Ectodermal cell (in vitro differentiated cells): ENCODE data around the gene AHSG.

ENCODE experiments used
- H3K27ac ChIP-seq: 2 replicates; pipeline ENCODE4 v1.7.0; 2013; ENCODE audit warnings: mild to moderate bottlenecking, low read depth, low read length; ENCODE audit not compliant: insufficient read depth, poor library complexity, severe bottlenecking
- H3K27me3 ChIP-seq: 2 replicates; pipeline ENCODE4 v1.7.0; 2013; ENCODE audit warnings: mild to moderate bottlenecking, low read length; ENCODE audit not compliant: insufficient read depth, control insufficient read depth, poor library complexity, severe bottlenecking
- H3K36me3 ChIP-seq: one replicate; pipeline ENCODE4 v1.7.0; 2013; ENCODE audit warnings: low read length; ENCODE audit not compliant: control insufficient read depth, insufficient read depth
- H3K4me1 ChIP-seq: one replicate; pipeline ENCODE4 v1.7.0; 2013; ENCODE audit warnings: low read length; ENCODE audit not compliant: control insufficient read depth, insufficient read depth
- H3K4me3 ChIP-seq: 2 replicates; pipeline ENCODE4 v1.7.0; 2013; ENCODE audit warnings: low read depth, low read length, control low read depth; ENCODE audit not compliant: insufficient read depth
- H3K9me3 ChIP-seq: 2 replicates; pipeline ENCODE4 v1.7.0; 2013; ENCODE audit warnings: mild to moderate bottlenecking, low read length, moderate library complexity; ENCODE audit not compliant: control insufficient read depth
- WGBS, 2 experiments: methylation state at CpG; one replicate each; pipeline ENCODE4 v1.1.7; 2013; ENCODE audit warnings: missing lambda C conversion rate in 2 of 2; 5-methylcytosine and 5-hydroxymethylcytosine counted together

AHSG gene

GRCh38 chr3:186605078-186605477 lies 7.8 kb upstream of the AHSG start:
- H3K27ac ChIP-seq: no peak overlapping the region
- H3K27me3 ChIP-seq: no peaks in the 10 kb centered on the region
- no peaks in the 10 kb centered on the region for H3K36me3 ChIP-seq
- H3K4me1 ChIP-seq: no peaks in the 10 kb centered on the region
- H3K9me3 ChIP-seq: no peaks in the 10 kb centered on the region
- H3K4me3 ChIP-seq: no peak overlapping the region

- no peak overlapping the region for H3K27ac ChIP-seq
- WGBS, 2 experiments: 94 to 95% methylated on average over 5 of the region's 5 CpGs
These were observed 7.0 kb upstream of the AHSG start for GRCh38 chr3:186605561-186606545.

GRCh38 chr3:186608624-186609215 lies 4.1 kb upstream of the AHSG start:
- H3K27me3 ChIP-seq: no peaks in the 10 kb centered on the region

More at GRCh38 chr3:186605561-186606545, 7.0 kb upstream of the AHSG start:
- H3K4me3 ChIP-seq: no peak overlapping the region
- no peaks in the 10 kb centered on the region for H3K27me3 ChIP-seq
- H3K36me3 ChIP-seq: no peaks in the 10 kb centered on the region
- no peaks in the 10 kb centered on the region for H3K9me3 ChIP-seq
- no peaks in the 10 kb centered on the region for H3K4me1 ChIP-seq

GRCh38 chr3:186609247-186609868 lies 3.5 kb upstream of the AHSG start:
- Histone ChIP-seq H3K36me3 (no peaks in the 10 kb centered on the region), H3K27ac (no peak overlapping the region), H3K4me3 (no peak overlapping the region), H3K4me1 (no peaks in the 10 kb centered on the region), H3K9me3 (no peaks in the 10 kb centered on the region), H3K27me3 (no peaks in the 10 kb centered on the region)
- WGBS, 2 experiments: 95% methylated on average over 8 of the region's 8 CpGs

More at GRCh38 chr3:186608624-186609215, 4.1 kb upstream of the AHSG start:
- Histone ChIP-seq H3K4me1 (no peaks in the 10 kb centered on the region), H3K4me3 (no peak overlapping the region), H3K36me3 (no peaks in the 10 kb centered on the region), H3K27ac (no peak overlapping the region), H3K9me3 (no peaks in the 10 kb centered on the region)
- 87 to 92% methylated on average over 2 of the region's 2 CpGs for WGBS, 2 experiments

GRCh38 chr3:186612065-186612464 lies 795 bp upstream of the AHSG start:
- H3K4me1 ChIP-seq: no peaks in the 10 kb centered on the region
- H3K27ac ChIP-seq: no peak overlapping the region
- H3K4me3 ChIP-seq: no peak overlapping the region
- WGBS, 2 experiments: 88 to 91% methylated on average over 5 of the region's 5 CpGs
- peaks cover 2% of the 10 kb centered on the region for H3K27me3 ChIP-seq
- no peaks in the 10 kb centered on the region for H3K9me3 ChIP-seq
- H3K36me3 ChIP-seq: no peaks in the 10 kb centered on the region

GRCh38 chr3:186613637-186614265 lies 891 bp downstream of the AHSG start:
- WGBS, 2 experiments: 87 to 88% methylated on average over 3 to 4 of the region's 4 CpGs

GRCh38 chr3:186614266-186614596 lies 1.4 kb downstream of the AHSG start:
- 85 to 86% methylated on average over 6 of the region's 6 CpGs for WGBS, 2 experiments
- Histone ChIP-seq H3K4me1 (no peaks in the 10 kb centered on the region), H3K4me3 (no peak overlapping the region), H3K9me3 (no peaks in the 10 kb centered on the region), H3K36me3 (no peaks in the 10 kb centered on the region), H3K27me3 (peaks cover 17% of the 10 kb centered on the region), H3K27ac (no peak overlapping the region)

More at GRCh38 chr3:186613637-186614265, 891 bp downstream of the AHSG start:
- no peaks in the 10 kb centered on the region for H3K4me1 ChIP-seq
- H3K27me3 ChIP-seq: peaks cover 17% of the 10 kb centered on the region
- H3K9me3 ChIP-seq: no peaks in the 10 kb centered on the region
- H3K4me3 ChIP-seq: no peak overlapping the region
- no peaks in the 10 kb centered on the region for H3K36me3 ChIP-seq
- H3K27ac ChIP-seq: no peak overlapping the region

GRCh38 chr3:186614597-186615483 lies 2.0 kb downstream of the AHSG start:
- peaks cover 17% of the 10 kb centered on the region for H3K27me3 ChIP-seq
- H3K4me3 ChIP-seq: no peak overlapping the region
- H3K27ac ChIP-seq: no peak overlapping the region
- no peaks in the 10 kb centered on the region for H3K9me3 ChIP-seq
- H3K4me1 ChIP-seq: no peaks in the 10 kb centered on the region
- WGBS, 2 experiments: 46 to 49% methylated on average over 16 of the region's 16 CpGs
- H3K36me3 ChIP-seq: no peaks in the 10 kb centered on the region

GRCh38 chr3:186616299-186616617 lies 3.4 kb downstream of the AHSG start:
- 94 to 96% methylated on average over 8 of the region's 8 CpGs for whole genome bisulfite sequencing, 2 experiments
- no peaks in the 10 kb centered on the region for H3K36me3 ChIP-seq
- H3K27ac ChIP-seq: no peak overlapping the region
- no peak overlapping the region for H3K4me3 ChIP-seq
- no peaks in the 10 kb centered on the region for H3K9me3 ChIP-seq
- H3K27me3 ChIP-seq: peaks cover 17% of the 10 kb centered on the region
- no peaks in the 10 kb centered on the region for H3K4me1 ChIP-seq
